ENCODE measurements around the gene DNAJC3. TPM values are rescaled to one million over a fixed set of nuclear protein-coding genes. Genes with fewer than 3 reads are reported as not detected.

The DNAJC3 gene
- total RNA-seq, 4 donors from 2014 or later: 15.7 to 21.6 (median 20.5) TPM

DNA sequence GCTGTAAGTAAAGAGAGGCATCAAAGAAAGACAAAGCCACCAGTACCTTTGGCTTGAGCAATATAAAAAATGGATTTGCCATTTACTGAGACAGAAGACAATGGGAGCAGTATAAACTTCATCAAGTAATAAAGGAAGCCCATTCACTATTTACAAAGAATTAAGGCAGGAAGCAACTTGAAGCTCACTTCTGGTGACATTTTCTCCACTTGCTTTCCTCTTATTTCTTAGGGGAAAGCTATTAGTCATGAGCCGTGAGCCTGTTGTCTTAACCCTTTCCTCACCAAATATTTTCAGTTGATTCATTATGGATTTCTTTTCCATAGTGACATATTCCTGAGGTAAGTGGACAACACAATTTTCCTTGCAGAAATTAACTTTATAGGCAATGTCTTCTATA lies 156.8 kb downstream of the DNAJC3 start:
- Histone ChIP-seq H3K27ac (no peak overlapping the region), H3K4me3 (no peak overlapping the region), H3K4me1 (peaks cover 0 to 4% of the 10 kb centered on the region in 2 donors), H3K36me3 (no peaks in the 10 kb centered on the region), H3K27me3 (no peaks in the 10 kb centered on the region), H3K9me3 (no peaks in the 10 kb centered on the region)
- TF ChIP-seq, protein P1, sequence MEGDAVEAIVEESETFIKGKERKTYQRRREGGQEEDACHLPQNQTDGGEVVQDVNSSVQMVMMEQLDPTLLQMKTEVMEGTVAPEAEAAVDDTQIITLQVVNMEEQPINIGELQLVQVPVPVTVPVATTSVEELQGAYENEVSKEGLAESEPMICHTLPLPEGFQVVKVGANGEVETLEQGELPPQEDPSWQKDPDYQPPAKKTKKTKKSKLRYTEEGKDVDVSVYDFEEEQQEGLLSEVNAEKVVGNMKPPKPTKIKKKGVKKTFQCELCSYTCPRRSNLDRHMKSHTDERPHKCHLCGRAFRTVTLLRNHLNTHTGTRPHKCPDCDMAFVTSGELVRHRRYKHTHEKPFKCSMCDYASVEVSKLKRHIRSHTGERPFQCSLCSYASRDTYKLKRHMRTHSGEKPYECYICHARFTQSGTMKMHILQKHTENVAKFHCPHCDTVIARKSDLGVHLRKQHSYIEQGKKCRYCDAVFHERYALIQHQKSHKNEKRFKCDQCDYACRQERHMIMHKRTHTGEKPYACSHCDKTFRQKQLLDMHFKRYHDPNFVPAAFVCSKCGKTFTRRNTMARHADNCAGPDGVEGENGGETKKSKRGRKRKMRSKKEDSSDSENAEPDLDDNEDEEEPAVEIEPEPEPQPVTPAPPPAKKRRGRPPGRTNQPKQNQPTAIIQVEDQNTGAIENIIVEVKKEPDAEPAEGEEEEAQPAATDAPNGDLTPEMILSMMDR (IDR thresholded peaks at IDR 0.05 in 4 of 5, conservative IDR thresholded peaks at IDR 0.05 in 1 of 5): no peak
- TF ChIP-seq POLR2A (IDR thresholded peaks at IDR 0.05): no peak
- DNase-seq (no peak), ATAC-seq (no peak)
- in situ Hi-C loops (cut with MboI; ENCODE audit: low sequenced_read_pairs in 4 of 4) (loop anchor here in 3 of 4 donors (10.0 to 25.0 kb wide), 3 partner anchors 219 to 346 kb away; no protein-coding TSS in a partner anchor), intact Hi-C loops (cut with DNase I; ENCODE audit: low total_unique reads) (loop anchor here (1.0 to 10.0 kb wide), 2 partner anchors 209 to 639 kb away; no protein-coding TSS in a partner anchor)

DNA sequence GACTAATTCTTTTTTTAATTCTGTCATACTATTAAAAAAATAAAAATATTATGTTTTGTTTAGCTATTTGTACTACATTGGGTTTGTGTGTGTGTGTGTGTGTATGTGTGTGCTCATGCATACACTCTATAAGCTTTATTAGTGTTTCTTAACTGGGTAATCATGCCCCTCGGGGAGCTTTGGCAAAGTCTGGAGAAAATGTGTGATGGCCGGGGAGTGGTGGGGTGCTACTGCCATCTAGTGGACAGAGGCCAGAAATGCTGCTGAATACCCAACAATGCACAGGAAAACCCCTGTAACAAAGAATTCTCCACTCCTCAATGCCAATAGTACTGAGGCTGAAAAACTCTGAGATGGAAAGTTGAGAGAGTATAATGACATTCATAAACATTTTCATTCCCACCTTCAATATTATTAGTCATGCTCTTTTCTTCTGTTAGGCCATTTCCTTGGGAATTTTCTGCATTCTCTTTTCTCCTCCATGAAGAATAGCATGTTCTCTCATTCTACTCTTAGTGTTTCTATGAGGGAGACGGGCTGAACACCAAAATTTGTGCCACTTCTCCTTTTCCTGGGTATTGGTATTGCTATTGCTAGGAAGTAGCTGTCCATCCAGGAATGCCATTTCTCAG lies 157.3 kb downstream of the DNAJC3 start:
- DNase-seq (peak; percentile 6 to 33), ATAC-seq (peak; percentile 33 to 64)
- Histone ChIP-seq H3K4me1 (peaks cover 0 to 4% of the 10 kb centered on the region in 2 donors), H3K27me3 (no peaks in the 10 kb centered on the region), H3K27ac (no peak overlapping the region), H3K36me3 (no peaks in the 10 kb centered on the region), H3K9me3 (no peaks in the 10 kb centered on the region), H3K4me3 (no peak overlapping the region)
- in situ Hi-C loops (cut with MboI; ENCODE audit: low sequenced_read_pairs in 4 of 4): loop anchor here in 3 of 4 donors (10.0 to 25.0 kb wide), 3 partner anchors 219 to 347 kb away; no protein-coding TSS in a partner anchor
- intact Hi-C loops (cut with DNase I; ENCODE audit: low total_unique reads): loop anchor here (1.0 to 10.0 kb wide), 2 partner anchors 210 to 639 kb away; no protein-coding TSS in a partner anchor
- no peak for TF ChIP-seq POLR2A (IDR thresholded peaks at IDR 0.05)
- TF ChIP-seq, protein P1 (IDR thresholded peaks at IDR 0.05 in 4 of 5, conservative IDR thresholded peaks at IDR 0.05 in 1 of 5): peak; percentile 87 to 95 (median 92)

DNA sequence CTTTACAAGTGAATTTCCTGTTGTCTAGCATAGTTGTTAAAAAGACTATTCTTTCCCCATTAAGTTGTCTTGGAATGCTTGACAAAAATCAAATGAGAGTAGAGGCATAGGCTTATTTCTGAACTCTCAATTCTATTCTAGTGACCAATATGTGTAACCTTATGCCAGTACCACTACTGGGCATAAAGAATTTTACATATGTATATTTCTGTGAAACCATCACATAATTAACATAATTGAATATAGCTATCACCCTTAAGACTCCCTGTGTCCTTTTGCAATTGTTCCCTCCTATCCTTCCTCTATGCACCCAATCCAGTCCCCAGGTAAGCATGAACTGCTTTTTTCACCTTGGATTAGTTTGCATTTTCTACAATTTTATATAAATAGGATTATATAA lies 165.0 kb downstream of the DNAJC3 start:
- Histone ChIP-seq H3K36me3 (no peaks in the 10 kb centered on the region), H3K4me1 (no peaks in the 10 kb centered on the region), H3K4me3 (no peak overlapping the region), H3K27ac (no peak overlapping the region), H3K27me3 (no peaks in the 10 kb centered on the region), H3K9me3 (no peaks in the 10 kb centered on the region)
- TF ChIP-seq POLR2A (IDR thresholded peaks at IDR 0.05): no peak
- TF ChIP-seq, protein P1 (IDR thresholded peaks at IDR 0.05 in 4 of 5, conservative IDR thresholded peaks at IDR 0.05 in 1 of 5): no peak
- ATAC-seq (no peak), DNase-seq (no peak)
- intact Hi-C loops (cut with DNase I; ENCODE audit: low total_unique reads): no loop called here
- in situ Hi-C loops (cut with MboI; ENCODE audit: low sequenced_read_pairs in 4 of 4): loop anchor here in 2 of 4 donors (25.0 kb wide), 2 partner anchors 330 to 355 kb away; no protein-coding TSS in a partner anchor

DNA sequence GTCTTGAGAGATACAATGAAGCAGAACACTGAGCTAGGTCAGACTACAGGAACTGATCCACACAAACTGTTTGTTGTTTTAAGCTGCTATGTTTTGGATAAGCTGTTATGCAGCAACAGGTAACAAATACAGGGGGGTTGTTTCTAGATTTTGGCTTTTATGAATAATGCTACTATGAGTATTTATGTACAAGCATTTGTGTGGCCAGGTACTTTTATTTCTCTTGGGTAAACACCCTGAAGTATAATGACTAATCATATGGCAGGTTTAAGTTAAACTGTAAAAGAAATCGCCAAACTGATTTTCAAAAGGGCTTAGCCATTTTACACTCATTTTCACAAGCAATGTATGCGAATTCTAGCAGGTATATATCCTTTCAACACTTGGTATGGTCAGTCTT lies 166.0 kb downstream of the DNAJC3 start:
- H3K27me3 ChIP-seq: no peaks in the 10 kb centered on the region
- H3K36me3 ChIP-seq: no peaks in the 10 kb centered on the region
- H3K4me3 ChIP-seq: no peak overlapping the region
- H3K9me3 ChIP-seq: no peaks in the 10 kb centered on the region
- ATAC-seq (no peak), DNase-seq (no peak)
- in situ Hi-C loops (cut with MboI; ENCODE audit: low sequenced_read_pairs in 4 of 4): loop anchor here in 2 of 4 donors (25.0 kb wide), 2 partner anchors 331 to 356 kb away; no protein-coding TSS in a partner anchor
- H3K4me1 ChIP-seq: no peaks in the 10 kb centered on the region
- intact Hi-C loops (cut with DNase I; ENCODE audit: low total_unique reads): no loop called here
- H3K27ac ChIP-seq: no peak overlapping the region
- TF ChIP-seq POLR2A (IDR thresholded peaks at IDR 0.05): no peak

Other genes starting within 250 kb of the DNAJC3 start
- gene CLDN10, start 124.4 kb upstream of the DNAJC3 start, total RNA-seq: not detected
- 1 to 10 TPM in 3 of 4 donors, under 1 TPM in 1; 0.22 to 5.6 (median 2.2) TPM for gene DZIP1, start 32.4 kb upstream of the DNAJC3 start, total RNA-seq

Measured in gastrocnemius medialis (tissue), 4 donors.